Keratinocyte (primary cell): ENCODE measurements around the gene ASB13. TPM values are rescaled to one million over a fixed set of nuclear protein-coding genes. Genes with fewer than 3 reads are reported as not detected.

Experiments
- DNase-seq: peaks from one replicate; pipeline ENCODE4 v3.0.0-alpha.2; 2011; ENCODE audit warnings: low read depth, missing footprints, low spot score
- FAIRE-seq: peaks from 2 replicates; lab custom pipeline; 2011; peaks lifted over from hg19 to GRCh38; lab: Jason Lieb, UNC
- H2AFZ ChIP-seq: 2 replicates; pipeline ENCODE4 v1.6.0; 2012; ENCODE audit warnings: low read length, control low read depth, inconsistent platforms; ENCODE audit not compliant: control insufficient read depth
- H3K27ac ChIP-seq: 2 replicates; pipeline ENCODE4 v1.5.1; 2011; ENCODE audit warnings: low read length; ENCODE audit not compliant: control insufficient read depth, insufficient read depth
- H3K27me3 ChIP-seq: 3 replicates; pipeline ENCODE4 v1.6.0; 2011; ENCODE audit warnings: low read length; ENCODE audit not compliant: control insufficient read depth, insufficient read depth; ENCODE audit errors: extremely low read depth
- H3K36me3 ChIP-seq, 2 experiments: 2 replicates in 1 of 2; 3 replicates in 1 of 2; pipeline ENCODE4 v1.5.1; 2011; ENCODE audit warnings: low read length in 2 of 2, mild to moderate bottlenecking in 1 of 2; ENCODE audit not compliant: control insufficient read depth in 2 of 2, insufficient read depth in 2 of 2; ENCODE audit errors: extremely low read depth in 1 of 2
- H3K4me1 ChIP-seq: 3 replicates; pipeline ENCODE4 v1.5.1; 2011; ENCODE audit warnings: low read length; ENCODE audit not compliant: control insufficient read depth, insufficient read depth; ENCODE audit errors: extremely low read depth
- H3K4me2 ChIP-seq: 3 replicates; pipeline ENCODE4 v1.6.0; 2011; ENCODE audit warnings: low read depth, low read length; ENCODE audit not compliant: control insufficient read depth, insufficient read depth; ENCODE audit errors: extremely low read depth
- H3K4me3 ChIP-seq, 3 experiments: fragments of 200-600 bp in 1 of 3; sonication (generic) in 1 of 3; 2 replicates in 2 of 3; 3 replicates in 1 of 3; pipeline ENCODE4 v1.5.1; 2011 to 2016; ENCODE audit warnings: low read length in 3 of 3, mild to moderate bottlenecking in 3 of 3, control low read depth in 2 of 3, inconsistent platforms in 1 of 3, low read depth in 1 of 3, mixed read lengths in 1 of 3, mixed run types in 1 of 3, moderate library complexity in 1 of 3; ENCODE audit not compliant: control insufficient read depth in 2 of 3, insufficient read depth in 2 of 3; ENCODE audit errors: extremely low read depth in 1 of 3
- H3K79me2 ChIP-seq: 2 replicates; pipeline ENCODE4 v1.6.0; 2012; ENCODE audit warnings: low read length; ENCODE audit not compliant: control insufficient read depth, insufficient read depth
- H3K9ac ChIP-seq: 3 replicates; pipeline ENCODE4 v1.6.0; 2011; ENCODE audit warnings: low read length; ENCODE audit not compliant: control insufficient read depth, insufficient read depth; ENCODE audit errors: extremely low read depth
- H3K9me1 ChIP-seq: 3 replicates; pipeline ENCODE4 v1.6.0; 2011; ENCODE audit warnings: low read length; ENCODE audit not compliant: control insufficient read depth, insufficient read depth; ENCODE audit errors: extremely low read depth
- H3K9me3 ChIP-seq: 2 replicates; pipeline ENCODE4 v1.5.1; 2012; ENCODE audit warnings: low read depth, low read length; ENCODE audit not compliant: control insufficient read depth
- H4K20me1 ChIP-seq: 3 replicates; pipeline ENCODE4 v1.6.0; 2011; ENCODE audit warnings: low read length; ENCODE audit not compliant: control insufficient read depth, insufficient read depth; ENCODE audit errors: extremely low read depth
- CTCF ChIP-seq, 3 experiments: IDR thresholded peaks in 1 of 3; conservative IDR thresholded peaks in 1 of 3; optimal IDR thresholded peaks in 1 of 3; 2 replicates in 2 of 3; 3 replicates in 1 of 3; pipeline versions ENCODE3 to v1.5.1; 2011; ENCODE audit warnings: low read length in 3 of 3, mild to moderate bottlenecking in 3 of 3, moderate library complexity in 2 of 3, control low read depth in 1 of 3, inconsistent platforms in 1 of 3; ENCODE audit not compliant: insufficient read depth in 2 of 3; ENCODE audit errors: extremely low read depth in 1 of 3
- EZH2 ChIP-seq: IDR thresholded peaks from one replicate; pipeline ENCODE4 v1.6.1; 2012; ENCODE audit warnings: inconsistent platforms, mild to moderate bottlenecking, low read length, moderate library complexity
- dilution Hi-C: fragments of 300-500 bp; cut with MboI; formaldehyde crosslinking; loops from one replicate; pipeline ENCODE4 v1.7.0; 2020; ENCODE audit warnings: low sequenced_read_pairs; ENCODE audit not compliant: extremely low pct_ligation_motif_present
- polyA plus RNA-seq, 5 experiments: library from polyadenylated mRNA; depleted of rRNA in 3 of 5; stranded (reverse) in 3 of 5; stranded (forward) in 1 of 5; unstranded in 1 of 5; fragments of >200 nt; gene quantifications; 1 replicate in 1 of 5; 2 replicates in 3 of 5; 3 replicates in 1 of 5; pipeline versions ENCODE4 v1.2.1 to v1.2.3, GENCODE V29; 2011 to 2012; ENCODE audit warnings: missing spikeins in 2 of 5, low read depth in 1 of 5, low replicate concordance in 1 of 5

The ASB13 gene
- polyA plus RNA-seq, 1 donor (not counting 4 experiments of a cell fraction or from before 2014, with no cell fraction given) = 6.4 TPM

GRCh38 chr10:5710859-5711258 is 44.5 kb upstream of the ASB13 start:
- DNase-seq (no peak), FAIRE-seq (no peak)
- Histone ChIP-seq H3K9me3 (no peaks in the 10 kb centered on the region), H3K27me3 (no peaks in the 10 kb centered on the region), H3K4me2 (no peak overlapping the region), H3K9me1 (no peaks in the 10 kb centered on the region), H3K79me2 (peaks cover 66% of the 10 kb centered on the region), H3K9ac (no peak overlapping the region), H3K36me3 (no peaks in the 10 kb centered on the region), H3K4me1 (no peaks in the 10 kb centered on the region), H2AFZ (no peak overlapping the region), H3K27ac (no peak overlapping the region), H4K20me1 (no peaks in the 10 kb centered on the region), H3K4me3 (no peak overlapping the region)
- dilution Hi-C loops = no loop called here
- no peak for TF ChIP-seq EZH2
- no peak for TF ChIP-seq CTCF (optimal IDR thresholded peaks at IDR 0.05 in 1 of 3, IDR thresholded peaks at IDR 0.05 in 1 of 3, conservative IDR thresholded peaks at IDR 0.05 in 1 of 3; ENCODE audit: extremely low read depth in 1 of 3, insufficient read depth in 2 of 3, low read length in 3 of 3)

- dilution Hi-C loops = no loop called here
- Histone ChIP-seq H3K4me2 (no peak overlapping the region), H4K20me1 (no peaks in the 10 kb centered on the region), H3K79me2 (peaks cover 67% of the 10 kb centered on the region), H3K9me1 (no peaks in the 10 kb centered on the region), H3K36me3 (no peaks in the 10 kb centered on the region), H3K4me1 (no peaks in the 10 kb centered on the region), H3K9ac (no peak overlapping the region), H3K27me3 (no peaks in the 10 kb centered on the region), H3K4me3 (no peak overlapping the region), H2AFZ (no peak overlapping the region), H3K9me3 (no peaks in the 10 kb centered on the region), H3K27ac (no peak overlapping the region)
- DNase-seq (no peak), FAIRE-seq (no peak)
- no peak for TF ChIP-seq CTCF (optimal IDR thresholded peaks at IDR 0.05 in 1 of 3, IDR thresholded peaks at IDR 0.05 in 1 of 3, conservative IDR thresholded peaks at IDR 0.05 in 1 of 3; ENCODE audit: extremely low read depth in 1 of 3, insufficient read depth in 2 of 3, low read length in 3 of 3)
- TF ChIP-seq EZH2 = no peak
Observed at GRCh38 chr10:5709865-5710264, 43.5 kb upstream of the ASB13 start.
